K562 (cell line): ENCODE measurements around the gene ABHD16A. TPM values are rescaled to one million over a fixed set of nuclear protein-coding genes. Genes with fewer than 3 reads are reported as not detected.
A peak's percentile ranks its signal among the peaks of the same experiment; 100 is the strongest.

Experiments
- FOXJ2 ChIP-seq: fragments of 200-800 bp; sonication (Bioruptor generic); IDR thresholded peaks from 2 replicates; pipeline ENCODE4 v1.6.1; 2016; ENCODE audit warnings: missing genetic modification characterization, missing compliant biosample characterization
- LCOR ChIP-seq: sonication (generic); formaldehyde crosslinking; IDR thresholded peaks from 2 replicates; pipeline ENCODE4 v1.8.0; 2022; ENCODE audit warnings: mild to moderate bottlenecking, missing genetic modification reagents
- NFRKB ChIP-seq: fragments of 450-650 bp; IDR thresholded peaks from 2 replicates; pipeline ENCODE4 v1.6.1; 2016; ENCODE audit warnings: low read depth
- POLR2A ChIP-seq: fragments of 450-650 bp; conservative IDR thresholded peaks from 2 replicates; pipeline ENCODE4 v1.6.1; 2016
- ZNF311 ChIP-seq: fragments of 250-450 bp; sonication (Bioruptor Pico); IDR thresholded peaks from 2 replicates; pipeline ENCODE4 v1.4.0; 2020; ENCODE audit warnings: mild to moderate bottlenecking, moderate library complexity
- ZSCAN29 ChIP-seq: fragments of 450-650 bp; IDR thresholded peaks from 2 replicates; pipeline ENCODE4 v1.6.1; 2017
- polyA plus RNA-seq, 8 experiments: library from polyadenylated mRNA; depleted of rRNA in 4 of 8; stranded (reverse) in 5 of 8; unstranded in 3 of 8; fragments of >200 nt; fragmentation: Nextera tagmentation in 2 of 8; fragmentation: Illumina TruSeq in 1 of 8; extraction: Ambion mirVana in 2 of 8; extraction: Trizol in 1 of 8; gene quantifications; 2 replicates each; pipeline versions ENCODE4 v1.2.1 to v1.2.3, GENCODE V29; 2011 to 2014; ENCODE audit warnings: inconsistent platforms in 1 of 8, missing spikeins in 1 of 8
- total RNA-seq, 7 experiments: library from RNA; depleted of rRNA in 6 of 7; stranded (reverse); fragments of >200 nt in 6 of 7; fragmentation: Illumina TruSeq in 2 of 7; extraction: Trizol in 2 of 7; gene quantifications; 2 replicates each; pipeline versions ENCODE4 v1.2.1 to v1.2.3, GENCODE V29; 2011 to 2021; ENCODE audit warnings: low replicate concordance in 1 of 7
- TF ChIP-seq, protein P1 (sequence below): fragments of 450-650 bp; IDR thresholded peaks from 2 replicates; pipeline ENCODE4 v1.6.1; 2018; ENCODE audit not compliant: partially characterized antibody
- TF ChIP-seq, protein P2 (sequence below): sonication (generic); formaldehyde crosslinking; IDR thresholded peaks from 2 replicates; pipeline ENCODE4 v1.8.0; 2023; ENCODE audit warnings: missing genetic modification reagents, mild to moderate bottlenecking, borderline replicate concordance
- TF ChIP-seq, protein P3 (sequence below): fragments of 200-800 bp; sonication (Bioruptor generic); IDR thresholded peaks from 2 replicates; pipeline ENCODE4 v1.6.1; 2017; ENCODE audit warnings: missing genetic modification characterization, missing compliant biosample characterization
- TF ChIP-seq, protein P4 (sequence below), 2 experiments: fragments of 150-350 bp in 1 of 2; IDR thresholded peaks; 2 replicates each; pipeline ENCODE4 v1.6.1; 2012 to 2016; ENCODE audit warnings: low read depth in 2 of 2, low read length in 2 of 2, mild to moderate bottlenecking in 1 of 2, moderate library complexity in 1 of 2

ABHD16A gene
- total and polyA plus RNA-seq, 9 of the 15 experiments (the other 6 are each of a cell fraction or from before 2014, with no cell fraction given): 25.8 to 120 (median 81.6) TPM

DNA sequence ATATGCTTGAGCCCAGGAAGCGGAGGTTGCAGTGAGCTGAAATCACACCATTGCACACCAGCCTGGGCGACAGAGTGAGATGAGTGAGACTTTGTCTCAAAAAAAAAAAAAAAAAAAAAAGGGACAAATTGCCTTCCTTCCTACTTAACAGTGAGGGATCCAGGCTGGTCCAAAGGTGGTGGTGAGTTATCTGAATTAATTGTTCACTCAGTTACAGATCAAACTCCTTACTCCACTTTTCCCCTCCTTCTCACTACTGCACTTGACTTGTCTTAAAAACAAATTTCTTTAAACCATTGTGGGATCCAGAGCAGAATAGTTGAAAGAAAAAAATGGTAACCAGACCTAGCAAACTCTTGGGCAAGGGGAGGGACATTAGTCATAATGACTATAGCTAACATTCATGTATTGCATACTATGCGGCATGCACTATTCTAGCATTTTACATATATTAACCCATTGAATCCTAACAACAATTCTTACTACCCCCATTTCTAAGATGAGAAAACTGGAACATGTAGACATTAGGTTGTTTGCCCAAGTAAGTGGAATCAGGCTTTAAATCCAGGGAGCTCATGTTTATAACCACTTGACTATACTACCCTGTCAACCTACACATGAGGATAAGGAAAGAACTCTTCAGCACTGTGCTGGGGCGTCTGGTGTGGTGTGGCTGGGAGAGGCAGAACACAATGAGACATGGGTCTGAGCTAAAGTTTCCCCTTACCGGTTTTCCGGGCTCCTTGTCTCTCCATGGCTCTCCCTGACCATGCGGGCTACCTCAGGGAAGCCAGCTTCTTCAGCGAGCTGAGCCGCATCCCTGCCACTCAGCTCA, 39.8 kb downstream of the ABHD16A start (continued):
- TF ChIP-seq, protein P1, sequence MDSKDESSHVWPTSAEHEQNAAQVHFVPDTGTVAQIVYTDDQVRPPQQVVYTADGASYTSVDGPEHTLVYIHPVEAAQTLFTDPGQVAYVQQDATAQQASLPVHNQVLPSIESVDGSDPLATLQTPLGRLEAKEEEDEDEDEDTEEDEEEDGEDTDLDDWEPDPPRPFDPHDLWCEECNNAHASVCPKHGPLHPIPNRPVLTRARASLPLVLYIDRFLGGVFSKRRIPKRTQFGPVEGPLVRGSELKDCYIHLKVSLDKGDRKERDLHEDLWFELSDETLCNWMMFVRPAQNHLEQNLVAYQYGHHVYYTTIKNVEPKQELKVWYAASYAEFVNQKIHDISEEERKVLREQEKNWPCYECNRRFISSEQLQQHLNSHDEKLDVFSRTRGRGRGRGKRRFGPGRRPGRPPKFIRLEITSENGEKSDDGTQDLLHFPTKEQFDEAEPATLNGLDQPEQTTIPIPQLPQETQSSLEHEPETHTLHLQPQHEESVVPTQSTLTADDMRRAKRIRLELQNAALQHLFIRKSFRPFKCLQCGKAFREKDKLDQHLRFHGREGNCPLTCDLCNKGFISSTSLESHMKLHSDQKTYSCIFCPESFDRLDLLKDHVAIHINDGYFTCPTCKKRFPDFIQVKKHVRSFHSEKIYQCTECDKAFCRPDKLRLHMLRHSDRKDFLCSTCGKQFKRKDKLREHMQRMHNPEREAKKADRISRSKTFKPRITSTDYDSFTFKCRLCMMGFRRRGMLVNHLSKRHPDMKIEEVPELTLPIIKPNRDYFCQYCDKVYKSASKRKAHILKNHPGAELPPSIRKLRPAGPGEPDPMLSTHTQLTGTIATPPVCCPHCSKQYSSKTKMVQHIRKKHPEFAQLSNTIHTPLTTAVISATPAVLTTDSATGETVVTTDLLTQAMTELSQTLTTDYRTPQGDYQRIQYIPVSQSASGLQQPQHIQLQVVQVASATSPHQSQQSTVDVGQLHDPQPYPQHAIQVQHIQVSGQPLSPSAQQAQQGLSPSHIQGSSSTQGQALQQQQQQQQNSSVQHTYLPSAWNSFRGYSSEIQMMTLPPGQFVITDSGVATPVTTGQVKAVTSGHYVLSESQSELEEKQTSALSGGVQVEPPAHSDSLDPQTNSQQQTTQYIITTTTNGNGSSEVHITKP: no peak
- TF ChIP-seq ZNF311 (no peak), NFRKB (no peak), ZSCAN29 (no peak), FOXJ2 (tag) (0 out of 2 replicates have a peak, but pooled peaks have one; percentile 36), POLR2A (no peak), LCOR (peak; percentile 30; the same call in 1 of the 2 replicates)
- TF ChIP-seq, protein P2, sequence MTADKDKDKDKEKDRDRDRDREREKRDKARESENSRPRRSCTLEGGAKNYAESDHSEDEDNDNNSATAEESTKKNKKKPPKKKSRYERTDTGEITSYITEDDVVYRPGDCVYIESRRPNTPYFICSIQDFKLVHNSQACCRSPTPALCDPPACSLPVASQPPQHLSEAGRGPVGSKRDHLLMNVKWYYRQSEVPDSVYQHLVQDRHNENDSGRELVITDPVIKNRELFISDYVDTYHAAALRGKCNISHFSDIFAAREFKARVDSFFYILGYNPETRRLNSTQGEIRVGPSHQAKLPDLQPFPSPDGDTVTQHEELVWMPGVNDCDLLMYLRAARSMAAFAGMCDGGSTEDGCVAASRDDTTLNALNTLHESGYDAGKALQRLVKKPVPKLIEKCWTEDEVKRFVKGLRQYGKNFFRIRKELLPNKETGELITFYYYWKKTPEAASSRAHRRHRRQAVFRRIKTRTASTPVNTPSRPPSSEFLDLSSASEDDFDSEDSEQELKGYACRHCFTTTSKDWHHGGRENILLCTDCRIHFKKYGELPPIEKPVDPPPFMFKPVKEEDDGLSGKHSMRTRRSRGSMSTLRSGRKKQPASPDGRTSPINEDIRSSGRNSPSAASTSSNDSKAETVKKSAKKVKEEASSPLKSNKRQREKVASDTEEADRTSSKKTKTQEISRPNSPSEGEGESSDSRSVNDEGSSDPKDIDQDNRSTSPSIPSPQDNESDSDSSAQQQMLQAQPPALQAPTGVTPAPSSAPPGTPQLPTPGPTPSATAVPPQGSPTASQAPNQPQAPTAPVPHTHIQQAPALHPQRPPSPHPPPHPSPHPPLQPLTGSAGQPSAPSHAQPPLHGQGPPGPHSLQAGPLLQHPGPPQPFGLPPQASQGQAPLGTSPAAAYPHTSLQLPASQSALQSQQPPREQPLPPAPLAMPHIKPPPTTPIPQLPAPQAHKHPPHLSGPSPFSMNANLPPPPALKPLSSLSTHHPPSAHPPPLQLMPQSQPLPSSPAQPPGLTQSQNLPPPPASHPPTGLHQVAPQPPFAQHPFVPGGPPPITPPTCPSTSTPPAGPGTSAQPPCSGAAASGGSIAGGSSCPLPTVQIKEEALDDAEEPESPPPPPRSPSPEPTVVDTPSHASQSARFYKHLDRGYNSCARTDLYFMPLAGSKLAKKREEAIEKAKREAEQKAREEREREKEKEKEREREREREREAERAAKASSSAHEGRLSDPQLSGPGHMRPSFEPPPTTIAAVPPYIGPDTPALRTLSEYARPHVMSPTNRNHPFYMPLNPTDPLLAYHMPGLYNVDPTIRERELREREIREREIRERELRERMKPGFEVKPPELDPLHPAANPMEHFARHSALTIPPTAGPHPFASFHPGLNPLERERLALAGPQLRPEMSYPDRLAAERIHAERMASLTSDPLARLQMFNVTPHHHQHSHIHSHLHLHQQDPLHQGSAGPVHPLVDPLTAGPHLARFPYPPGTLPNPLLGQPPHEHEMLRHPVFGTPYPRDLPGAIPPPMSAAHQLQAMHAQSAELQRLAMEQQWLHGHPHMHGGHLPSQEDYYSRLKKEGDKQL (CRISPR knock-in tag): peak; percentile 85; the same call in 1 of the 2 replicates
- TF ChIP-seq, protein P3, sequence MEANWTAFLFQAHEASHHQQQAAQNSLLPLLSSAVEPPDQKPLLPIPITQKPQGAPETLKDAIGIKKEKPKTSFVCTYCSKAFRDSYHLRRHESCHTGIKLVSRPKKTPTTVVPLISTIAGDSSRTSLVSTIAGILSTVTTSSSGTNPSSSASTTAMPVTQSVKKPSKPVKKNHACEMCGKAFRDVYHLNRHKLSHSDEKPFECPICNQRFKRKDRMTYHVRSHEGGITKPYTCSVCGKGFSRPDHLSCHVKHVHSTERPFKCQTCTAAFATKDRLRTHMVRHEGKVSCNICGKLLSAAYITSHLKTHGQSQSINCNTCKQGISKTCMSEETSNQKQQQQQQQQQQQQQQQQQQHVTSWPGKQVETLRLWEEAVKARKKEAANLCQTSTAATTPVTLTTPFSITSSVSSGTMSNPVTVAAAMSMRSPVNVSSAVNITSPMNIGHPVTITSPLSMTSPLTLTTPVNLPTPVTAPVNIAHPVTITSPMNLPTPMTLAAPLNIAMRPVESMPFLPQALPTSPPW: no peak
- TF ChIP-seq, protein P4, sequence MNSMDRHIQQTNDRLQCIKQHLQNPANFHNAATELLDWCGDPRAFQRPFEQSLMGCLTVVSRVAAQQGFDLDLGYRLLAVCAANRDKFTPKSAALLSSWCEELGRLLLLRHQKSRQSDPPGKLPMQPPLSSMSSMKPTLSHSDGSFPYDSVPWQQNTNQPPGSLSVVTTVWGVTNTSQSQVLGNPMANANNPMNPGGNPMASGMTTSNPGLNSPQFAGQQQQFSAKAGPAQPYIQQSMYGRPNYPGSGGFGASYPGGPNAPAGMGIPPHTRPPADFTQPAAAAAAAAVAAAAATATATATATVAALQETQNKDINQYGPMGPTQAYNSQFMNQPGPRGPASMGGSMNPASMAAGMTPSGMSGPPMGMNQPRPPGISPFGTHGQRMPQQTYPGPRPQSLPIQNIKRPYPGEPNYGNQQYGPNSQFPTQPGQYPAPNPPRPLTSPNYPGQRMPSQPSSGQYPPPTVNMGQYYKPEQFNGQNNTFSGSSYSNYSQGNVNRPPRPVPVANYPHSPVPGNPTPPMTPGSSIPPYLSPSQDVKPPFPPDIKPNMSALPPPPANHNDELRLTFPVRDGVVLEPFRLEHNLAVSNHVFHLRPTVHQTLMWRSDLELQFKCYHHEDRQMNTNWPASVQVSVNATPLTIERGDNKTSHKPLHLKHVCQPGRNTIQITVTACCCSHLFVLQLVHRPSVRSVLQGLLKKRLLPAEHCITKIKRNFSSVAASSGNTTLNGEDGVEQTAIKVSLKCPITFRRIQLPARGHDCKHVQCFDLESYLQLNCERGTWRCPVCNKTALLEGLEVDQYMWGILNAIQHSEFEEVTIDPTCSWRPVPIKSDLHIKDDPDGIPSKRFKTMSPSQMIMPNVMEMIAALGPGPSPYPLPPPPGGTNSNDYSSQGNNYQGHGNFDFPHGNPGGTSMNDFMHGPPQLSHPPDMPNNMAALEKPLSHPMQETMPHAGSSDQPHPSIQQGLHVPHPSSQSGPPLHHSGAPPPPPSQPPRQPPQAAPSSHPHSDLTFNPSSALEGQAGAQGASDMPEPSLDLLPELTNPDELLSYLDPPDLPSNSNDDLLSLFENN (IDR thresholded peaks at IDR 0.05; ENCODE audit: low read depth in 2 of 2, low read length in 2 of 2): no peak
